HAP-1 (cell line): ENCODE results near the gene SSTR1.
"Not testable (repeated sequence)": the region's sequence is repeated elsewhere in the genome, so short reads cannot be mapped to it uniquely, and the experiment has no call there.

Experiments
- DNase-seq, 2 experiments: peaks; one replicate each; pipeline ENCODE4 v3.0.0-alpha.2; 2016 to 2020; ENCODE audit warnings: low spot score in 2 of 2
- H3K27me3 ChIP-seq: fragments of 250-450 bp; sonication (Bioruptor Pico); 2 replicates; pipeline ENCODE4 v1.5.1; 2020; ENCODE audit warnings: low read depth, mild to moderate bottlenecking, moderate library complexity
- H3K36me3 ChIP-seq: fragments of 250-450 bp; sonication (Bioruptor Pico); replicated peaks from 2 replicates; pipeline ENCODE4 v1.5.1; 2020; ENCODE audit warnings: mild to moderate bottlenecking
- H3K4me1 ChIP-seq: fragments of 250-450 bp; sonication (Bioruptor Pico); 2 replicates; pipeline ENCODE4 v1.5.1; 2020; ENCODE audit warnings: mild to moderate bottlenecking
- H3K4me3 ChIP-seq: fragments of 250-450 bp; sonication (Bioruptor Pico); 2 replicates; pipeline ENCODE4 v1.5.1; 2020; ENCODE audit warnings: mild to moderate bottlenecking, moderate library complexity
- H3K9me3 ChIP-seq: fragments of 250-450 bp; sonication (Bioruptor Pico); 2 replicates; pipeline ENCODE4 v1.5.1; 2020; ENCODE audit warnings: mild to moderate bottlenecking, moderate library complexity
- in situ Hi-C: fragments of 300-500 bp; cut with MboI; formaldehyde crosslinking; loops from 3 replicates; pipeline ENCODE4 v1.14.3; 2020; ENCODE audit warnings: low sequenced_read_pairs, inconsistent platforms, mixed read lengths

Gene SSTR1

GRCh38 chr14:38191491-38191890 lies 16.2 kb upstream of the SSTR1 start:
- H3K4me3 ChIP-seq, H3K9me3 ChIP-seq, H3K27me3 ChIP-seq, H3K36me3 ChIP-seq, in situ Hi-C loops, DNase-seq, H3K4me1 ChIP-seq: not testable (repeated sequence)

GRCh38 chr14:38197001-38197783 lies 10.5 kb upstream of the SSTR1 start:
- in situ Hi-C loops, result no loop called here
- Histone ChIP-seq H3K36me3 (no peaks in the 10 kb centered on the region), H3K4me3 (no peak overlapping the region), H3K27me3 (no peaks in the 10 kb centered on the region), H3K9me3 (no peaks in the 10 kb centered on the region), H3K4me1 (no peaks in the 10 kb centered on the region)
- DNase-seq, result no peak

DNA sequence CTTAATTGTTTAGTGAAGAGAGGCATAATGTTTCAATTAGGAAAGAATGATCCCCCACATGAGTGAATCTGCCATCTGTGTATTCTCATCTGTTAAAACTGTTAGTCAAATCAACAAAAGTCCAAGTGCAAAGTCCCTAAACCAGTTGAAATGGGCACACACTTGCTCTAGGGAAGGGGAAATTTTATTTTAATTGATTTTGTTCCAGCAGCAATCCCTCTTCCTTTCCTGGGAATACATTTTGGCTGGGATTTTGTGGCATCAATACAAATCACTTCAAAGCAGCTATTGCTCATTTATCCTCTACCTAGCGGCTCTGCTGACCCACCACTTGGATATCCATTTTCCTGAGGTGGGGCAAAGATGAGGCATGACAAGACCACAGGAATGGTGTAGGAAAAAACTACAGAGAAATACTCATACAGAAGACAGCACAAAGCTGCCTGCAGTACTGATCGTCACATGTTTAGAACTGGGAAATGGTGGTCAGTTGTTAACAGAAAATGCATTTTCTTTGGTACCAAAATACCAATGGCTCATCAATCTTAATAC lies 9.8 kb upstream of the SSTR1 start:
- no peaks in the 10 kb centered on the region for H3K36me3 ChIP-seq
- no peaks in the 10 kb centered on the region for H3K4me1 ChIP-seq
- in situ Hi-C loops, result no loop called here
- no peak for DNase-seq
- no peaks in the 10 kb centered on the region for H3K27me3 ChIP-seq
- no peaks in the 10 kb centered on the region for H3K9me3 ChIP-seq
- no peak overlapping the region for H3K4me3 ChIP-seq

GRCh38 chr14:38198425-38198824 lies 9.3 kb upstream of the SSTR1 start:
- in situ Hi-C loops, result no loop called here
- Histone ChIP-seq H3K9me3 (no peaks in the 10 kb centered on the region), H3K4me1 (no peaks in the 10 kb centered on the region), H3K4me3 (no peak overlapping the region), H3K36me3 (no peaks in the 10 kb centered on the region), H3K27me3 (no peaks in the 10 kb centered on the region)
- no peak for DNase-seq

GRCh38 chr14:38199076-38199475 lies 8.6 kb upstream of the SSTR1 start:
- no peaks in the 10 kb centered on the region for H3K36me3 ChIP-seq
- no peaks in the 10 kb centered on the region for H3K4me1 ChIP-seq
- H3K27me3 ChIP-seq, result no peaks in the 10 kb centered on the region
- H3K4me3 ChIP-seq, result no peak overlapping the region
- in situ Hi-C loops, result no loop called here
- no peaks in the 10 kb centered on the region for H3K9me3 ChIP-seq
- no peak for DNase-seq

DNA sequence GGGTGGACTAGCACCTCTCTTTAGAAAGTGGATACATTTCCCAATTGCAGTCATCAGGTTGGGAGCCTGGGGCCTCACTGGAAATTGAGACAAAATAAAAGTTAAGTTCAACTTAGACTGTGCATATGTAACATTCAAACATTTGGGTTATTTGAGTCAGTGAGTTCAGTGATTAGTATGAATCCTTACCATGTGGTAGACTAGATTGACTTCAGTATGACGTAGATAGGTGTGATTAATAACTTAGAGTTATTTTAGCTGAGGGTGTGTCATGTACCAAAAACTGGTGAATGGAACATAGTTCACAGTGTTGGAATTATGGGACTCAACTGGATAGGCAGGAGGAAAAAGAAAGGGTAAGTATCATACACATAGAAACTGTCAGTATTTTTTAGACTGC lies 8.0 kb upstream of the SSTR1 start:
- H3K4me1 ChIP-seq, result no peaks in the 10 kb centered on the region
- DNase-seq, result no peak
- H3K27me3 ChIP-seq, result no peaks in the 10 kb centered on the region
- in situ Hi-C loops, result no loop called here
- H3K9me3 ChIP-seq, result no peaks in the 10 kb centered on the region
- H3K4me3 ChIP-seq, result no peak overlapping the region
- no peaks in the 10 kb centered on the region for H3K36me3 ChIP-seq

- in situ Hi-C loops, result no loop called here
- DNase-seq, result no peak
These were observed 6.4 kb upstream of the SSTR1 start for GRCh38 chr14:38201137-38201828.

GRCh38 chr14:38202444-38203191 lies 5.1 kb upstream of the SSTR1 start:
- in situ Hi-C loops, result no loop called here
- Histone ChIP-seq H3K4me3 (no peak overlapping the region), H3K36me3 (no peaks in the 10 kb centered on the region), H3K9me3 (no peaks in the 10 kb centered on the region), H3K4me1 (no peaks in the 10 kb centered on the region), H3K27me3 (no peaks in the 10 kb centered on the region)
- DNase-seq, result no peak

More at GRCh38 chr14:38201137-38201828, 6.4 kb upstream of the SSTR1 start:
- H3K27me3 ChIP-seq, result no peaks in the 10 kb centered on the region
- no peaks in the 10 kb centered on the region for H3K36me3 ChIP-seq
- H3K9me3 ChIP-seq, result no peaks in the 10 kb centered on the region
- H3K4me3 ChIP-seq, result no peak overlapping the region
- H3K4me1 ChIP-seq, result no peaks in the 10 kb centered on the region

DNA sequence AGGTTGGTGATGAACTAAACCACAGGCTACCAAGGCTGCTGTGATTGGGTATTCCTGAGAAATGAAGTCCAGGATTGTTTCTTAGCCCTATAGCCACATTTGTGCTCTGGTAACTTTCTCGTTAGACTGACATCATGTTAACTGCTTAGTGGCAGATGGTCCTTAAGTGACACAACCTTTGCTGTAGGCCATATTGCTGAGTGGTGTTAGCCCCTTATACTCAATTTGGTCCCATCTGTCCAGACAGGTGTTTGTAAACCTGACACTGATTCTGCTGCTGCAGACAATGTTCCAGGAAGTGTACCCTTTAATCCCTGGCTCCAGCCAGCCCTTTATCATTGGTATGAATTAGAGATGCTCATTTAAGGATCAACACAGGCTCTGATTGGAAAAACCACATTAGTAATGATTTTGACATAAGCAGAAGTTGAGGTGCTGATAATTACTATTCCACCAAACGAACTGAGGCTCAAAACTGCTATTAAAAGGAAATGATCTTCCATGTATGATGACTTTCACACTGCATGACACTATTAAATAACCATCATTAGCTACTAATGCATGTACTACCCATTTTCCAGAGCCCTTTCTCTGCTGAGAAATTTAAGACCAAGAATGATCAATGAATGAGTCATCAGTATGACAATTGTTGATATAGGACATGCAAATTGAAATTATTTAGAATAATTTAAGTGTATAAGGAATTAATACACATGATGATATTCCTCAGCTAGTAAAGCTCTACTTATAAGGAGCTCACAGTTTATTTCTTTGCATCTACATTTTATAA lies 3.6 kb upstream of the SSTR1 start:
- no peaks in the 10 kb centered on the region for H3K4me1 ChIP-seq
- no peaks in the 10 kb centered on the region for H3K27me3 ChIP-seq
- in situ Hi-C loops, result no loop called here
- H3K36me3 ChIP-seq, result no peaks in the 10 kb centered on the region
- no peak for DNase-seq
- no peaks in the 10 kb centered on the region for H3K9me3 ChIP-seq
- H3K4me3 ChIP-seq, result no peak overlapping the region

DNA sequence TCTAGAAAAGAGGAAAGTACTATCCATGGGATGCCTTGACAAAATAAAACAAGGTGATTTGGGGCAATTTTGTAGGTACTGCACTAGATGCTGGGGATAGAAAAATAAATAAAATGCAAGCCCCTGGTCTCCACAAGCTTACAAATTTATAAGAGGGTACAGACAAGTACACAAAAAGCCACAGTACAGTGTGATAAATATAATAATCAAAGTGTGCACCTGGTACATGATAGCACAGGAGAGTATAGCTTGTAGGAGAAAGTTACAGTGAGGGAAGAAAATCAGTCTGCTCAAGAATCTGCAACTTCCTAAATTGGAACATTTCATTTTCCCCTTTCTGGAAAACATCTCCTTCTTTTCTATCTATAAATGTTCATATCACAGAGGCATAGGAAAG lies 3.0 kb upstream of the SSTR1 start:
- H3K36me3 ChIP-seq, result no peaks in the 10 kb centered on the region
- no peaks in the 10 kb centered on the region for H3K27me3 ChIP-seq
- H3K9me3 ChIP-seq, result no peaks in the 10 kb centered on the region
- H3K4me1 ChIP-seq, result no peaks in the 10 kb centered on the region
- DNase-seq, result no peak
- no peak overlapping the region for H3K4me3 ChIP-seq
- in situ Hi-C loops, result no loop called here

DNA sequence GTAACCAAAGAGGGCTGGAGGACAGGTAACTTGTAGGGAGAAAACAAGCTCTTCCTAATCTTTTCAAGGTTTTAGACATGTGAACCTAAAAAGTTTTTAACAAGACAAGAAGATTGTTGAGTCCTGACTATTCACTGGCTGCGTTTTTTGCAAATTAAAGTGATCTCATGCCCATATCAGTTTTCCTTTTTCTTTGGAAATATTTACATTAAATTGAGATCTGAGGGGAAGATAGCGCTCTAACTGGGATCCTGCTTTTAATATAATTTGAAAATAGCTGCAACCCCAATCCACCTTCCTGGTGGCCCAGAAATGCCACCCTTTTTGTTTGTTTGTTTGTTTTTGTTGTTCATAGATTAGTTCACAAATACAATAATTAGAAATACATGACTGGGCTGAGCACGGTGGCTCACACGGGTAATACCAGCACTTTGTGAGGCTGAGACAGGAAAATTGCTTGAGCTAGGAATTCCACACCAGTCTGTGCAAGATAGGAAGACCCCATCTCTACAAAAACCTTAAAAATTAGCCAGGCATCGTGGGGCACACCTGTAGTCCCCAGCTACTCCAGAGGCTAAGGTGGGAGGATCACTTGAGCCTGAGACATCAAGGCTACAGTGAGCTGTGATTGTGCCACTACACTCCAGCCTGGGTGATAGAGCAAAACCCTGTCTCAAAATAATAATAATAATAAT lies 2.4 kb upstream of the SSTR1 start:
- in situ Hi-C loops, result no loop called here
- Histone ChIP-seq H3K36me3 (no peaks in the 10 kb centered on the region), H3K27me3 (no peaks in the 10 kb centered on the region), H3K4me3 (no peak overlapping the region), H3K9me3 (no peaks in the 10 kb centered on the region), H3K4me1 (no peaks in the 10 kb centered on the region)
- DNase-seq, result no peak

DNA sequence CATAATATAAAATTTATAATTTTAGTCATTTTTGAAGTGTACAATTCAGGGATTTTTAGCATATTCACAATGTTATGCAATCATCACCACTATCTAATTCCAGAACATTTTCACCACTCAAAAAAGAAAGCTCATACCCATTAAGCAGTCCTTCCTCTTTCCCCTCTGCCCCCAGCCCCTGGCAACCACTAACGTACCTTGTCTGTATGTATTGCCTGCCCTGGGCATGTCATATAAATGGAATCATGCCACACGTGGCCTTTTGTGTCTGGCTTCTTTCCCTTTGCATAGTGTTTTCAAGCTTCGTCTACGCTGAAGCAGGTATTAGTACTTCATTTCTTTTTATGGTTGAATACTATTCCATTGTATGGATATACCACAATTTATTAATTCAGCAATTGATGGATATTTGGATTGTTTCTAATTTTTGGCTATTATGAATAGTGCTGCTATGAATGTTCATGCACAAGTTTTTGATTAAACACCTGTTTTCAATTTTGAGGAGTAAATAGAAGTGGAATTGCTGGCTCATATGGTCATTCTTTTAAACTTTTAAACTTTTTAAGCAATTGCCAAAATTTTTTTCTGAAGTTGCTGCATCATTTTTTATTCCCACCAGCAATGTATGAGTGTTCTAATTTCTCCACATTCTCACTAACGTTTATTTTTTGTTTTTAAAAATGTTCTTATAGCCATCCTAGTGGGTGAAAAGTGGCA lies 1.6 kb upstream of the SSTR1 start:
- H3K36me3 ChIP-seq, result no peaks in the 10 kb centered on the region
- H3K4me1 ChIP-seq, result no peaks in the 10 kb centered on the region
- DNase-seq, result no peak
- H3K27me3 ChIP-seq, result no peaks in the 10 kb centered on the region
- H3K4me3 ChIP-seq, result no peak overlapping the region
- no peaks in the 10 kb centered on the region for H3K9me3 ChIP-seq
- in situ Hi-C loops, result no loop called here
